GM19397 (cell line): Measurements from ENCODE around the gene ATE1.
"Not testable (repeated sequence)": the region's sequence is repeated elsewhere in the genome, so short reads cannot be mapped to it uniquely, and the experiment has no call there.

Source experiments
- ATAC-seq: cut with Tn5 transposase; IDR thresholded peaks from one replicate; pipeline ENCODE4 v1.9.1; 2021; ENCODE audit warnings: mild to moderate bottlenecking, moderate library complexity; ENCODE audit not compliant: unreplicated experiment

ATE1 gene

GRCh38 chr10:121930268-121931085, 2.6 kb upstream of the ATE1 start:
- not testable (repeated sequence) for ATAC-seq

GRCh38 chr10:121929585-121930267, 1.9 kb upstream of the ATE1 start:
- not testable (repeated sequence) for ATAC-seq

GRCh38 chr10:121928528-121928884, 675 bp upstream of the ATE1 start:
- ATAC-seq, result peak; percentile 9

- ATAC-seq, result peak; percentile 42
Measured at GRCh38 chr10:121927318-121927840, 452 bp downstream of the ATE1 start.

- ATAC-seq, result peak; percentile 4
Measured at GRCh38 chr10:121926671-121927317, 1.0 kb downstream of the ATE1 start.

- ATAC-seq, result no peak
Measured at GRCh38 chr10:121926157-121926556, 1.7 kb downstream of the ATE1 start.

- no peak for ATAC-seq
Measured at GRCh38 chr10:121921238-121921931, 6.4 kb downstream of the ATE1 start.

- ATAC-seq, result no peak
Measured at GRCh38 chr10:121919666-121920065, 8.2 kb downstream of the ATE1 start.

GRCh38 chr10:121918800-121919199, 9.0 kb downstream of the ATE1 start:
- ATAC-seq, result not testable (repeated sequence)

GRCh38 chr10:121914661-121915060, 13.2 kb downstream of the ATE1 start:
- ATAC-seq, result no peak

- ATAC-seq, result no peak
Measured at GRCh38 chr10:121911421-121911697, 16.5 kb downstream of the ATE1 start.

GRCh38 chr10:121910673-121911420, 17.0 kb downstream of the ATE1 start:
- ATAC-seq, result no peak

- no peak for ATAC-seq
Measured at GRCh38 chr10:121904888-121905287, 22.9 kb downstream of the ATE1 start.

GRCh38 chr10:121900443-121901174, 27.2 kb downstream of the ATE1 start:
- no peak for ATAC-seq

GRCh38 chr10:121899727-121900126, 28.1 kb downstream of the ATE1 start:
- ATAC-seq, result no peak

GRCh38 chr10:121891103-121891502, 36.7 kb downstream of the ATE1 start:
- no peak for ATAC-seq

- no peak for ATAC-seq
Measured at GRCh38 chr10:121889212-121889611, 38.6 kb downstream of the ATE1 start.

GRCh38 chr10:121886997-121887622, 40.7 kb downstream of the ATE1 start:
- no peak for ATAC-seq

- no peak for ATAC-seq
Measured at GRCh38 chr10:121886181-121886580, 41.6 kb downstream of the ATE1 start.
